Body of pancreas (tissue), 4 donors: Measurements from ENCODE around the gene NACC1.
"Not testable (repeated sequence)": the region's sequence is repeated elsewhere in the genome, so short reads cannot be mapped to it uniquely, and the experiment has no call there.

Experiments
- CTCF ChIP-seq, 7 experiments: fragments of 450-650 bp in 4 of 7; fragments of 200-600 bp in 3 of 7; sonication (generic) in 3 of 7; IDR thresholded peaks; one replicate each; pipeline ENCODE4 v1.5.1; 2016 to 2019; ENCODE audit warnings: antibody characterized with exemption in 7 of 7
- POLR2A ChIP-seq, 3 donors: fragments of 450-650 bp; IDR thresholded peaks; one replicate each; pipeline ENCODE4 v1.6.1; 2016; ENCODE audit warnings: antibody characterized with exemption in 3 of 3, mild to moderate bottlenecking in 2 of 3

- TF ChIP-seq POLR2A, CTCF (IDR thresholded peaks at IDR 0.05): not testable (repeated sequence)
These were observed 48.1 kb downstream of the NACC1 start for GRCh38 chr19:13166151-13166550.
